HG02884 (cell line): ENCODE results near the gene ZNF326.
"Not testable (repeated sequence)": the region's sequence is repeated elsewhere in the genome, so short reads cannot be mapped to it uniquely, and the experiment has no call there.

Source experiments
- ATAC-seq: cut with Tn5 transposase; IDR thresholded peaks from one replicate; pipeline ENCODE4 v1.9.1; 2021; ENCODE audit warnings: mild to moderate bottlenecking, moderate library complexity; ENCODE audit not compliant: unreplicated experiment

ZNF326 gene

GRCh38 chr1:89996450-89997110, 1.7 kb downstream of the ZNF326 start:
- ATAC-seq, result no peak

- not testable (repeated sequence) for ATAC-seq
Observed at GRCh38 chr1:89997152-89997551, 2.2 kb downstream of the ZNF326 start.

DNA sequence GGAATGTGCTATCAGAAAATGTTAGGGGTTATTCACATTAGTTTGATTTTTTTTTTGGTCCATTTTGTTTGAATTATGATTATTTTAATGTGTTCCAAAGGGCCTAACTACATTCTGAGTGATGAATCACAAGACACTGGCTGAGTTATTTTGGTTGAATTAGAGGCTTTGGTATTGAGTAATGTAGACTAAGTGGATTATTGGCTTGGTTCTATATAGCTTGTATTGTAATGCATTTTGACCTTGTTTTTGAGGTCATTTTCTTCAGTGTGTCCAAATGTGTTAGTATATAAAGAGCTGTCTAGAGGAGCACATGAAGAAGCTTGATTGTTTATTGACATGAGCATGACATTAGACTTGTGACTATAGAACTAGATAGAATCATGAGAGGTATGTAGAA, 3.4 kb downstream of the ZNF326 start:
- no peak for ATAC-seq

GRCh38 chr1:89999208-89999607, 4.3 kb downstream of the ZNF326 start:
- ATAC-seq, result no peak

DNA sequence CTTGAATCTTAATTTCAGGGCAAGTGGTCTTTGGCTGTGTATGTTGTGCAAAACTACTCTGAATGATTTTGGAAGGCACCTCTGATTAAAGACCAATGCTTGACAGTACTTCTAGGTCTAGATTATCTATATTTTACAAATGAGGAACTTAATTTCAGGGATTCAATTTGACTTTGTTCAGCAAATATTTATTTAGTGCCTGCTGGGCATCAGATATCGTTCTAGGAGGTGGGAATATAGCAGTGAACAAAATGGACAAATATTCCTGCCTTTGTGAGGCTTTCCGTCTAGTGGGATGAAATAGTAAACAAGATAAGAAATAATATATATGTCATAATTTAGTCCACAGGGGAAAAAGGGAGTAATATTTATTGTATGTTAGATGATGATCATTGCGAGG, 4.7 kb downstream of the ZNF326 start:
- no peak for ATAC-seq

DNA sequence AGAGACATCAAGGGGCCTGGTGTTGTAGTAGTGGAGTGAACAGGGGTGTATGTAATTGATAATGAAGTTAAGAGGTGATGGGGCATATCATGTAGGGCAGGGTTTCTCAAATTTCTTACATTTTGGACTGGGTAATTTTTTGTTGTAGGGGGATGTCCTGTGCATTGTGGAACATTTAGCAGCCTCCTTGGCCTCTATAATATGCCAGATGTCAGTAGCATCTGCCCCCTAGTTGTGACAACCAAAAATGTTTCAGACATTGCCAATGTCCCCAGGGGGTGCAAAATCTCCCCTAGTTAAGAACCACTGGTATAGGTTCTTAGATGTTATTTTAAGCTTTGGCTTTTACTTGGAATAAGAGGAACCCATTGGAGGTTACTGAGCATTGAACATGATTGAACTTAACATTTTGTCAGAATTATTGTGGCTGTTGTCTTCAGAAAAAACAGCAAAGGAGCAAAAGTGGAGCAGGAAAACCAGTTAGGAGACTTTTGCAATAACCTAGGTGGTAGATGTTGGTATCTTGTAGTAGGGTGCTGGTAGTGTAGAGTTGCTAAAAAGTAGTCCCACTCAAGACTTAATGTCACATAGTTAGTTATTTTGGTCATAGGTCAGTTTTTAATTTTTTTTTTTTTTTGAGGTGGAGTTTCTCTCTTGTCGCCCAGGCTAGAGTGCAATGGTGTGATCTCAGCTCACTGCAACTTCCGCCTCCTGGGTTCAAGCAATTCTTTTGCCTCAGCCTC, 6.2 kb downstream of the ZNF326 start:
- no peak for ATAC-seq

GRCh38 chr1:90007979-90008404, 13.1 kb downstream of the ZNF326 start:
- ATAC-seq, result no peak

DNA sequence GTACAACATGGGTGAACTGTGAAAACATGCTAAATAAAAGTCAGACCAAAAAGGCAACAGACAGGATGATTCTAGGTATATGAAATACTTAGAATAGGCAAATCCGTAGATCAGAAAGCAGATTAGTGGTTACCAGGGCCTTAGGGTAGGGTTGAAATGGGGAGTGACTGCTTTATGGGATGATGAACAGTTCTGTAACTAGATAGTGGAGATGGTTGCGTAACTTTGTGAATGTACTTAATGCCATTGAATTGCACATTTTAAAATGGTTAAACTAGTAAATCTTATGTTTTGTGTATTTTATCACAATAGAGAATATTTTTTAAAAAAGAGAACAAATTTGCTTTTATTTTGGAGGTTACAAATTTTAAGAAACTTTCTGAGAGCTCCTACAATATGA, 17.4 kb downstream of the ZNF326 start:
- ATAC-seq, result no peak

DNA sequence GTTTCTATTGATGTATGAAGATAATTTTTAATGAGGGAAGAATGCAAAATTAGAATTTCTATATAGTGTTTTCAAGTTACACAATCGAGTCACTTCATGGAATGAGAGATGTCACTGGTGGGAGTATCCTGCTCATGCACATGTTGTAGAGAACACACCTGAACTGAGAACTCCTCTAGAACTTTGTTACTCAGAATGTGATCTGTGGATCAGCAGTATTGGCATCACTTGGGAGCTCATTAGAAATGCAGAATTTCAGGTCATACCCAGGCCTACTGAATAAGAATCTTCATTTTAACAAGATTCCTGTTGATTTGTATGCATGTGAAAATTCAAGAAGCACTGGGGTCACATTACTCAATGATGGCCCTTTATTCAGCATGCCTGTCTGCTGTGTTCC, 28.8 kb downstream of the ZNF326 start:
- ATAC-seq, result no peak

- ATAC-seq, result no peak
Observed at GRCh38 chr1:90027281-90027680, 32.4 kb downstream of the ZNF326 start.

DNA sequence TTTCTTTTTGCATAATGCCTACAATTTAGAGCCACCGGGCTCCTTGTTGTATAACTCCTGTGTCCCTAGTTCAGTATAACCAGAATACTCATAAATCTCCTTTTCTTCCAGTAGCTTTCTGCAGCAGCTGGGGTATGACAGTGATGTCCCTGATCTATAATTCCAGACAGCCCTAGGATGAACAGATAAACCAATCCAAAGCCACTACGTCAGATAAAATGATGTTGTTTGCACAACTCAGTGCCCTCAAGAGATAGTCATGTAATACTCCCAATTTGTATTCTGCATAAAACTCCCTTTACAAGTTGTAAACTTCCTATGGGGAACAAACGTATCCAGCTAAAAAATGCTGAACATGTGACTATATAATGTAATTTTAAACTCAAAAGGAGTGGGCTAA, 44.7 kb downstream of the ZNF326 start:
- no peak for ATAC-seq

GRCh38 chr1:90043586-90043985, 48.7 kb downstream of the ZNF326 start:
- ATAC-seq, result no peak

DNA sequence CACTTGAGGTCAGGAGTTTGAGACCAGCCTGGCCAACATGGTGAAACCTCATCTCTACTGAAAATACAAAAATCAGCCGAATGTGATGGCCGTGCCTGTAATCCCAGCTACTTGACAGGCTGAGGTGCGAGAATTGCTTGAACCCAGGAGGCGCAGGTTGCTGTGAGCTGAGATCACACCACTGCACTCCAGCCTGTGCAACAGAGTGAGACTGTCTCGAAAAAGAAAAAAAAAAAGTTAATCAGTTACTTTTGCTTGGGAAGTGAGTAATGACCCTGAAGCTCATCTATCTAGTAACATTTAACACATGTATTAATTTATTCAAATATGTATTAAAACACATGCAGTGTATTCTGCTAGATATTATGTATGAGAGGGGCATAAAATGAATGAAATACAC, 49.4 kb downstream of the ZNF326 start:
- ATAC-seq, result no peak

DNA sequence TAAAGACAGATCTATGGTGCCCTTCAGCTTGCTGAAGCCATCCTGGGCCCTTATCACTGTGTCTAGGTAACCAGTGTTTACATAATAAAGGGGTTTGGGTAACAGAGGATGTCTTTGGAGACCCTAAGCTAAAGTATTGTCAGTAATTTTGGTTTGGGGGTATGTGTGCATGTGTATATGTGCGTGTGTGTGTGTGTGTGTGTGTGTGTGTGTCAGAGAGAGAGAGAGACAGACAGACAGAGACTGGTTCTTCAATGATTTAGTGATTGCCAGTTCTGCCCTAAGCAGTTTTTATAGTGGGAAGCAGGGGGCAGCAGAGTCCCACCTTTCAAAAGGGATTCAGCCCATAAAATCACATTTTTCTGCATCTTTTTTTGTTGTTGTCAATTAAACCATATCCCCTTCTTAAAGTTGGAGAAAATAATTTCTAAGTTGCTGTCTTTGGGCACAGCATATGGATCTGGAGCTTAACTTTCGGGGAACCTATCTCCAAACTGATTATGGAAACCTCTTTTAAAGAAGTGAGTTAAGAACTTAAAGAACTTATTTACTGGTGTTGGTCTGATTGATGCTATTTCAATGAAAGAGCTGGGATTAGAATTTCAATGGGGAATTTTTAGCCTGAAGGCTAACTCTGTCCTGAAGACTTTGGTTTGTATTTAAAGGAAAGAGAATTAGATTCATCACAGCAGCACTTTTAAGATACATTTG, 51.1 kb downstream of the ZNF326 start:
- ATAC-seq, result no peak

DNA sequence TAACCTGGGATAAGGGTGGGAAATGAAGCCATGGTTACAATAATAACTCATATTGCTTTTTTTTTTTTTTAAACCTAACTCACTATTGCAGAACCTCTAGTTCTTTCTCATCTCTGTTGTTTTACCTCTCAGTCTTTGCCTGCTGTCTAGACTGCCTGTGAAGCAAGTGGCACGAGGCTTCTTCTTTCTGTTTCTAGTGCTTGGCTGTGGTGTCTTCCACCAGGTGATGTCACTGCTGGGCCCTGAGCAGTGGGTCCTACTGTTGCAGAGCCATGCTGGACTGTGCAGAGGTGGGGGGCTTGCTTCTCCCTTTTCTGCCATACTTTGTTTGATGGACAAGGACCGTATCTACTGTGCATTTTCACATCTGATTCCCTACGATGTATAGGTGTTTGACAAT, 51.7 kb downstream of the ZNF326 start:
- no peak for ATAC-seq

GRCh38 chr1:90048043-90048442, 53.1 kb downstream of the ZNF326 start:
- no peak for ATAC-seq

DNA sequence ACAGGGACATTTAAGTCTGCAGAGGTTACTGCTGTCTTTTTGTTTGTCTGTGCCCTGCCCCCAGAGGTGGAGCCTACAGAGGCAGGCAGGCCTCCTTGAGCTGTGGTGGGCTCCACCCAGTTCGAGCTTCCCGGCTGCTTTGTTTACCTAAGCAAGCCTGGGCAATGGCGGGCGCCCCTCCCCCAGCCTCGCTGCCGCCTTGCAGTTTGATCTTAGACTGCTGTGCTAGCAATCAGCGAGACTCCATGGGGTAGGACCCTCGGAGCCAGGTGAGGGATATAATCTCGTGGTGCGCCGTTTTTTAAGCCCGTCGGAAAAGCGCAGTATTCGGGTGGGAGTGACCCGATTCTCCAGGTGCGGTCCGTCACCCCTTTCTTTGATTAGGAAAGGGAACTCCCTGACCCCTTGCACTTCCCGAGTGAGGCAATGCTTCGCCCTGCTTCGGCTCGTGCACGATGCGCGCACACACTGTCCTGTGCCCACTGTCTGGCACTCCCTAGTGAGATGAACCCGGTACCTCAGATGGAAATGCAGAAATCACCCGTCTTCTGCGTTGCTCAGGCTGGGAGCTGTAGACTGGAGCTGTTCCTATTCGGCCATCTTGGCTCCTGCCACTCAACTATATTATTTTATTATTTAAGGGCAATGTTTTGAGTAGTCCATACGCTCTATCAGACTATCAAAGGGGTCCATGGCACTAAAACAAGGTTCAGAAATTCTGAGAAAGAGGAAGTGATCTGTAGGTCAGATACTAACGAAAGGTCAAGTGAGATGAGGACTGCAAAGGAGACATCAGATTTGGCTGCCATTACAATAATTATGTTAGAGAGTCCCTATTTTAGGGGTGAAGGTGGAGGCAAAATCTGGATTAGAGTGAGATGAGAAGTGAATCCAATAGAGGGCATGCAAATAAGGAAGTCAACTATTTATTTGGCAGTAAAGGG, 68.1 kb downstream of the ZNF326 start:
- ATAC-seq, result not testable (repeated sequence)

GRCh38 chr1:90064109-90064508, 69.2 kb downstream of the ZNF326 start:
- not testable (repeated sequence) for ATAC-seq

DNA sequence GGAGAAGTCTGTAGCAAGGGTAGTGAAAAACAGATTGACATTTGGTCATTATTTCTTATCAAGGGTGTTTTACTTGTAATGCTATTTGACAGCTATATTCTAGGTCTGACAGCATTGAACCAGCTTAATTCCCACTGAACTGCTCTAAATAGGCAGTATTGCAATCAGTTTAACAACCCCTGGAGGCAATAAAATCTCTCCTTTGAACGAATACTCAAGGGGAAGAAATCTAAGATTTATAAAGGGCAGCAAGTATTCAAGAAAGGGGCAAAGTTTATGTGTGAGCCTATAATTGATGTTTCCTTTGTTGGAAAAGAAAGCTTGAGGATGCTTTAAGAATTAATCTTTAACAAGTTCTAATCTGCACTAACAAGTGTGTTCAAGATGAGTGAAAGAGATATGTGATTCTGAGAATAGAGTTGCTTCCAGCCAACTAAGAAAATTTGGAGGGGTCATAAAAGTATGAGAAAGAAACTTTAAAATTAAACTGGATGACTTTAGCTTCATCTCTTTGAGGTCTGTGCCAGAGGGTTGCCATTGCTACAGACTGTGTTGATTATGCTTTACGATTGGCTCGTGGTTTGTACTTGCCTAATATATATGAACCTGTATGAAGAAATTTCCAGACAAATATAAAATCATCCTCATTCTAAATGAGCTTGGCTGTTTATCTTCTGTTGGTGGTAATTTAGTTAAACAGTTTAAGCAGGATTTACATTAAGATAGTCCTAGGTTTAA, 72.5 kb downstream of the ZNF326 start:
- no peak for ATAC-seq

DNA sequence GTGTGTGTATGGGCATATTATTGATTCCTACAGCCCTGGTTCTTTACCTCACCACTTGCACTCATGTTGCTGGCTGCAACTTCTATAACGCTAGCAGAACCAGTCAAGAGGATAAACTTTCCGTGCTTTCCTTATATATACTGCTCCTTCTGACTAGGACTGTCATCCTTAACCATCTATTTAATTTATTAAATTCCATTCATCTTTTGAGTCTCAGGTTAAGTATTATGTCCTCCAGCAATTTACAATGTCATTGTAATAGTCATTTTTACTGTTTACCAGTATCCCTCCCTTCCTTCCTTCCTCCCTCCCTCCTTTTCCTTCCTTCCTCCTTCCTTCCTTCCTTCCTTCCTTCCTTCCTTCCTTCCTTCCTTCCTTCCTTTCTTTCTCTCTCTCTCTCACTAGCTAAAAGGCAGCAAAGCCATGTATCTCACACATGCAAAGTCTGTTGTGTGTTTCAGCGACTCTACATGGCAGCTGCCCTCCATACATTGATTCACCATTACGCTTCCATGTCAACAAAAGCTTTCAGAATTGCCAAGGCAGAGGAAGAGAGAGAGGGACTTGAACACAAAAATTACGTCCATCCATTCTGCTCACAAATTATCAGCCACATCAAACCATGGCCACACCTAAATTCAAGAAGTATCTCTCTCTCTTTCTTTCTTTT, 73.8 kb downstream of the ZNF326 start:
- no peak for ATAC-seq
